Measurements from ENCODE around the gene ZFPM1. TPM values are rescaled to one million over a fixed set of nuclear protein-coding genes. Genes with fewer than 3 reads are reported as not detected.

ZFPM1 gene
- total and polyA plus RNA-seq, 4 donors = 0.19 to 12.8 (median 5.3) TPM

DNA sequence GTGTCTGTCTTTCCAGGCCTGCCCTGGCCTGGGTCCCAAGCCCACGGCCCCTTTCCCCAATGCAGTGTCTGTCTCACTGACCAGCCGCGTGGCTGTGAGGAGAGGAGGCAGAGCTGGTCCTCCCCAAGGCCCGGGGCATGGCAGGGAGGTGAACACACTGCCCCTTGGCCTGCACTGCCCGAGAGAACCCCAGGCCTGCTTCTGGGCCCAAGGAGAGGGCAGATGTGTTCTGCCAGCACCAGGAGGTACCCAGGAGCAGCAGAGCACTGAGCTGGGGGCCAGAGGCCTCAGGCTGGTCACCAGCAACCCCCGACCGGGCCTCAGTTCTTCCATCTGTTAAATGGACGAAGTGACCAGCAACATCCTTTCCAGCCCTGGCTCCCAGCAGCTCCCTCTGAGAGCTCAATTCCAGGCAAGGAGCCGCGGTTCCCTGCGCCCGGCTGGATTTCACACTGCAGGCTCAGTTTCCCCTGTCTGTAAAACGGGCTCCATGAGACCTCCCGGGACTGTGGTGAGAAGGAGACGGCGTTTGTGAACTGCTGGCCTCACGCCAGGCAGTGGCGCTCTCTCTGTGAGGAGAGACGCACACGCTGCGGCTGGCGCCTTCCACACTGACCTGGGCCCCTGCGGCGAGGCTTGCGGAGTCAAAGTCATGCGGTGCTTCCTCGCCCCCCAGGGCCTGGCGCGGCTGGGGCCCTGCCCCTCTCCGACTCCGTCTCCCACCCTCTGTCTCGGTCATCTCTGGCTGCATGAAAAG lies 8.1 kb upstream of the ZFPM1 start:
- no peak overlapping the region for H3K4me3 ChIP-seq (ENCODE audit: low read depth in 1 of 3, low read length in 3 of 3)
- 85% methylated on average over 32 of the region's 32 CpGs for WGBS
- no peaks in the 10 kb centered on the region for H3K27me3 ChIP-seq (ENCODE audit: control insufficient read depth in 4 of 4, insufficient read depth in 4 of 4, low read length in 3 of 4)
- no peak overlapping the region for H3K27ac ChIP-seq (ENCODE audit: low read depth in 1 of 2, low read length in 2 of 2)
- no peak for DNase-seq (ENCODE audit: low spot score)
- H3K9me3 ChIP-seq (ENCODE audit: control insufficient read depth in 4 of 4, low read length in 3 of 4) = no peaks in the 10 kb centered on the region
- H3K4me1 ChIP-seq (ENCODE audit: control insufficient read depth in 4 of 4, insufficient read depth in 4 of 4, low read length in 3 of 4) = peaks cover 1 to 16% (median 6%) of the 10 kb centered on the region in 4 donors
- TF ChIP-seq NR2F2 (IDR thresholded peaks at IDR 0.05) (no peak), RXRA (IDR thresholded peaks at IDR 0.05) (no peak), YY1 (IDR thresholded peaks at IDR 0.05) (no peak), EGR1 (IDR thresholded peaks at IDR 0.05; ENCODE audit: low read depth in 2 of 2) (no peak), SP1 (IDR thresholded peaks at IDR 0.05) (no peak), FOXA1 (IDR thresholded peaks at IDR 0.05) (no peak)
- TF ChIP-seq, protein P1, sequence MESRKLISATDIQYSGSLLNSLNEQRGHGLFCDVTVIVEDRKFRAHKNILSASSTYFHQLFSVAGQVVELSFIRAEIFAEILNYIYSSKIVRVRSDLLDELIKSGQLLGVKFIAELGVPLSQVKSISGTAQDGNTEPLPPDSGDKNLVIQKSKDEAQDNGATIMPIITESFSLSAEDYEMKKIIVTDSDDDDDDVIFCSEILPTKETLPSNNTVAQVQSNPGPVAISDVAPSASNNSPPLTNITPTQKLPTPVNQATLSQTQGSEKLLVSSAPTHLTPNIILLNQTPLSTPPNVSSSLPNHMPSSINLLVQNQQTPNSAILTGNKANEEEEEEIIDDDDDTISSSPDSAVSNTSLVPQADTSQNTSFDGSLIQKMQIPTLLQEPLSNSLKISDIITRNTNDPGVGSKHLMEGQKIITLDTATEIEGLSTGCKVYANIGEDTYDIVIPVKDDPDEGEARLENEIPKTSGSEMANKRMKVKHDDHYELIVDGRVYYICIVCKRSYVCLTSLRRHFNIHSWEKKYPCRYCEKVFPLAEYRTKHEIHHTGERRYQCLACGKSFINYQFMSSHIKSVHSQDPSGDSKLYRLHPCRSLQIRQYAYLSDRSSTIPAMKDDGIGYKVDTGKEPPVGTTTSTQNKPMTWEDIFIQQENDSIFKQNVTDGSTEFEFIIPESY (IDR thresholded peaks at IDR 0.05) = no peak
- H3K36me3 ChIP-seq (ENCODE audit: control insufficient read depth in 4 of 4, insufficient read depth in 3 of 4, low read depth in 1 of 4, low read length in 3 of 4) = no peaks in the 10 kb centered on the region
- H3K9ac ChIP-seq (ENCODE audit: low read depth in 1 of 2, low read length in 2 of 2) = no peak overlapping the region

DNA sequence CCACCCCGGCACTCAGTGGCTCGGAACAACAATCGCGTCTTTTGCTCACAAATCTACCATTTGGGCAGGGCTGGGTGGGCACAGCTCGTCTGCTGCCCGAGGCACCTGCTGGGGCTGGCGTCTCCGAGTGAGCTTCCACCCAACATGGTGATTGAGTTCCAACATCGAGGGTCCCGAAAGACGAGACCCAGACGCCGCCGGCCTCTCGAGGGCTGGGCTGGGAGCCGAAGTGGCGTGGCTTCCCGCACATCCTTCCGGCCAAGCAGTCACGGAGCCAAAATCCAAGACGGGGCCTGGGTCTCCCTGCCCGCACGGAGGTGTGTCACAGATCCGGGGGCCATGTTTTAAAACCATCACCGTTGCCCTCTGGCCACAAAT lies 7.5 kb upstream of the ZFPM1 start:
- H3K27me3 ChIP-seq (ENCODE audit: control insufficient read depth in 4 of 4, insufficient read depth in 4 of 4, low read length in 3 of 4) = no peaks in the 10 kb centered on the region
- WGBS = 90% methylated on average over 25 of the region's 25 CpGs

More for the DNA sequence above, 7.5 kb upstream of the ZFPM1 start:
- TF ChIP-seq HNF4G (IDR thresholded peaks at IDR 0.05) (no peak), NR2F2 (IDR thresholded peaks at IDR 0.05) (no peak), FOXA2 (IDR thresholded peaks at IDR 0.05) (no peak)
- TF ChIP-seq, protein P1 (IDR thresholded peaks at IDR 0.05) = no peak
- TF ChIP-seq, protein P2, sequence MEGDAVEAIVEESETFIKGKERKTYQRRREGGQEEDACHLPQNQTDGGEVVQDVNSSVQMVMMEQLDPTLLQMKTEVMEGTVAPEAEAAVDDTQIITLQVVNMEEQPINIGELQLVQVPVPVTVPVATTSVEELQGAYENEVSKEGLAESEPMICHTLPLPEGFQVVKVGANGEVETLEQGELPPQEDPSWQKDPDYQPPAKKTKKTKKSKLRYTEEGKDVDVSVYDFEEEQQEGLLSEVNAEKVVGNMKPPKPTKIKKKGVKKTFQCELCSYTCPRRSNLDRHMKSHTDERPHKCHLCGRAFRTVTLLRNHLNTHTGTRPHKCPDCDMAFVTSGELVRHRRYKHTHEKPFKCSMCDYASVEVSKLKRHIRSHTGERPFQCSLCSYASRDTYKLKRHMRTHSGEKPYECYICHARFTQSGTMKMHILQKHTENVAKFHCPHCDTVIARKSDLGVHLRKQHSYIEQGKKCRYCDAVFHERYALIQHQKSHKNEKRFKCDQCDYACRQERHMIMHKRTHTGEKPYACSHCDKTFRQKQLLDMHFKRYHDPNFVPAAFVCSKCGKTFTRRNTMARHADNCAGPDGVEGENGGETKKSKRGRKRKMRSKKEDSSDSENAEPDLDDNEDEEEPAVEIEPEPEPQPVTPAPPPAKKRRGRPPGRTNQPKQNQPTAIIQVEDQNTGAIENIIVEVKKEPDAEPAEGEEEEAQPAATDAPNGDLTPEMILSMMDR (IDR thresholded peaks at IDR 0.05; ENCODE audit: low read depth, low read length, missing input control) = no peak
- TF ChIP-seq, protein P3, sequence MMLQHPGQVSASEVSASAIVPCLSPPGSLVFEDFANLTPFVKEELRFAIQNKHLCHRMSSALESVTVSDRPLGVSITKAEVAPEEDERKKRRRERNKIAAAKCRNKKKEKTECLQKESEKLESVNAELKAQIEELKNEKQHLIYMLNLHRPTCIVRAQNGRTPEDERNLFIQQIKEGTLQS (IDR thresholded peaks at IDR 0.05) = no peak
- no peaks in the 10 kb centered on the region for H3K36me3 ChIP-seq (ENCODE audit: control insufficient read depth in 4 of 4, insufficient read depth in 3 of 4, low read depth in 1 of 4, low read length in 3 of 4)
- no peak overlapping the region for H3K9ac ChIP-seq (ENCODE audit: low read depth in 1 of 2, low read length in 2 of 2)
- H3K27ac ChIP-seq (ENCODE audit: low read depth in 1 of 2, low read length in 2 of 2) = no peak overlapping the region
- peaks cover 1 to 16% (median 6%) of the 10 kb centered on the region in 4 donors for H3K4me1 ChIP-seq (ENCODE audit: control insufficient read depth in 4 of 4, insufficient read depth in 4 of 4, low read length in 3 of 4)
- no peak overlapping the region for H3K4me3 ChIP-seq (ENCODE audit: low read depth in 1 of 3, low read length in 3 of 3)
- no peak for DNase-seq (ENCODE audit: low spot score)
- H3K9me3 ChIP-seq (ENCODE audit: control insufficient read depth in 4 of 4, low read length in 3 of 4) = no peaks in the 10 kb centered on the region

Data from liver (tissue), 9 donors.